ENCODE data around the gene LY6G6C.
A peak's percentile ranks its signal among the peaks of the same experiment; 100 is the strongest.

The LY6G6C gene

DNA sequence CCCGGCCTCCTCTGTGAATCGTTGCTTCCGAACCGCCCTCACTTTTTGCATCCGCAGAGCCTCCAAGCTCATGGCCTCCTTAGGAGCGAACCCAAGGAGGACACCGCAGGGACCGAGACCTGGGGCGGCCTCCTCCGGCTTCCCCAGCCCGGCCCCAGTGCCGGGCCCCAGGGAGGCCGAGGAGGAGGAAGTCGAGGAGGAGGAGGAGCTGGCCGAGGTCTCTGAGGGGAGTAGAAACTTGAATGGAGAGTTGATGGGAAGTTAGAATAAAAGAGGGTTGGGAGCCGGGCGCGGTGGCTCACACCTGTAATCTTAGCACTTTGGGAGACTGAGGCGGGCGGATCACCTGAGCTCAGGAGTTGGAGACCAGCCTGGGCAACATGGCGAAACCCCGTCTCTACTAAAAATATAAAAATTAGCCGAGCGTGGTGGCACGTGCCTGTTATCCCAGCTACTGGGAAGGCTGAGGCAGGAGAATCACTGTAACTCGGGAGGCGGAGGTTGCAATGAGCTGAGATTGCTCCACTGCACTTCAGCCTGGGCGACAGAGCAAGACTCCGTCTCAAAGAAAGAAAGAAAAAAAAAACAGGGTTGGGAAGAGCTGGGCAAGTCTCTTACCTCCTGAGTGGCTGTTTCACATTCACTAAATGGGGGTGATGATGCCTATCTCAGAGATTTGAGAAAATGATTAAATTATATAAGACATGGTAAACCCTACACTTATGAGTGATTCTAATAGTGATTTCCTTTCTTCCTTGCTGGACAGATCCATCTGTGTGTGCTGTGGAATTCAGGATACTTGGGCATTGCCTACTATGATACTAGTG lies 19.1 kb upstream of the LY6G6C start:
- no peak for DNase-seq

- peak; percentile 95 for DNase-seq
Measured at GRCh38 chr6:31739639-31740396, 18.3 kb upstream of the LY6G6C start, which contains the start of gene MSH5. MSH5 (plus strand) TSS chr6:31740005; CDS start chr6:31740467, 462 bp downstream.

- DNase-seq: peak; percentile 43
Measured at GRCh38 chr6:31737991-31738979, 16.7 kb upstream of the LY6G6C start.

GRCh38 chr6:31737315-31737990 lies 15.9 kb upstream of the LY6G6C start:
- DNase-seq: no peak

DNA sequence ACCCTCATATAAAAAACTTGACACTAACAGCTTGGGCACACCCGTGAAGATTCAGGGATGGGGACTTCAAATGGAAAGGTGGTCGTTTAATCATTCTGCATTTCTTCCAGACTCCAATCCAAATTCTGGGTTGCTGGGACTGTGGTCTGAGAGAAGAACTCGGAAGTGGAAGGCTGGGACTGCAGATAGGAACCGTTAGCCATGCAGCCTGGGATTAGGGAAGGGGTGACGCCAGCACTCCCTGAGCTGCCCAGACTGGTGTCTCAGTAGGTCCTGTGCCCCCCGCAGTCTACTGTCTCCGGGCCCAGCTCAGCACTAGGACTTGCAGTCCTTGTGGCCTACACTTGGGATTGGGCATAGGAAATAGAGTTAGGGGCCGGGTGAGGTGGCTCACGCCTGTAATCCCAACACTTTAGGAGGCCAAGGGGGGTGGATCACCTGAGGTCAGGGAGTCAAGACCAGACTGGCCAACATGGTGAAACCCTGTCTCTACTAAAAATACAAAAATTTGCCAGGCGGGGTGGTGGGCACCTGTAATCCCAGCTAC lies 15.3 kb upstream of the LY6G6C start:
- no peak for DNase-seq

DNA sequence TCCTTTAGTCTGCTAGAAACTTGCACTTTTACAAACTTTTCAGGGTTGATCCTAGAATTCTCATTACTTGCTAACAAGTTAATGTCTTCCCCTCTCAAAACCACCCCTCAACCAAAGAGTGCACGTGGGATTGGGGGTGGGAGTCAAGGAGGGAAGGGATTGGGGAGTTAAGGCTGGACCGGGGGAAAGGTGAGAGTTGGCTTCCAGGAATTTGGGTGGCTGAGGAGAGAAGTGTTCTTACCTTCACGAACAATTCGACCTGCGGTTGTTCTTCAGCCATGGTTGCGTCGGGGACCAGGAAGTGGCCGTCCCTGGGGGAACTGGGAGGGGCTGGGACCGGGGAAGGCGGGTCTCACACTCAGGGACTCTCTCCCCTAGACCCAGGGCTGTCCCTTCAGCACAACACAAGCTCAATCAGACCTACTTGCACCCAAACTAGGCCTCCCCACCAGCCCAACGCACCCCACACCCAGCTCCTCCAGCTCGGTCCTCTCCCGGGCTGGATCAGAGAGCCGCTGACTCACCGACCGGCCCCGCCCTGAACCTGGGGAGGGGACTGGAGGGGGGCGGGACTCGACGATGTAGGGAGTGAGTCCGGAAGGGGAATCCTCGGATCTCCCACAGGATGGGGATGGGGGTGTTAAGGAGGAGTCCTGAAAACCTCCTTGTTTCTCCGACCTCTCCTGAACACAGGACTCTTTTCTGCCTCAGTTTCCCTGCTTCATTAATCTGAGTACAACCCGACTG lies 14.6 kb upstream of the LY6G6C start, which contains the start of gene CLIC1:
CLIC1 (minus strand) TSS at position 510 of the 747 bp plus-strand sequence; CDS start at position 280, 230 bp downstream.
- peak; percentile 79 for DNase-seq

DNA sequence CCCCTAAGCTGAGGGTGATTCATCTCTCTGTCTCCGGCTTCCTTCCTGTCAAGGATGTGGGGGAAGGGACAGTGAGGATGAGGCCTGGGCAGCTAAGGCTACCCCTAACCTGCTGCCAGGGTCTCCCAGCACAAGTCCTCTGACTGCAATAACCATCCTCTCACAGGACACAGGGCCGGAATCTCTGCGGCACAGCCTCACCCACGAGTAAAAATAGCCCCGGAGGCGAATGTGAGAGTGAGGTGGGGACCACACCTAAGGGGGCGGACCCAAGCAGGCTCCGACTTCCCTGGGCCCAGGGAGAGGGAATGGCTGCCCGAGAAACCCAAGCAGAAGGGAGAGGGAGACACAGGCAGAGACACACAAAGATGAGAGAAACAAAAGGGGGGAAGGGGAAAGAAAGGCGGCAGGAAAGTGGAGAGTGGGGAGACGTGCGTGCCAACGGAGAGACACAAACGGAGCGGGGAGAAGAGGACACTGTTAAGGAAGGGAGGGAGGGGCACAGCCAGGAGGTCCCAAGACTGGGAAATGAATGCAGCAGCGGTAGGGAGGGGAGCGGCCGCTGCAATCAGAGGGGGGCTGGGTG lies 13.4 kb upstream of the LY6G6C start:
- peak; percentile 37 for DNase-seq

DNA sequence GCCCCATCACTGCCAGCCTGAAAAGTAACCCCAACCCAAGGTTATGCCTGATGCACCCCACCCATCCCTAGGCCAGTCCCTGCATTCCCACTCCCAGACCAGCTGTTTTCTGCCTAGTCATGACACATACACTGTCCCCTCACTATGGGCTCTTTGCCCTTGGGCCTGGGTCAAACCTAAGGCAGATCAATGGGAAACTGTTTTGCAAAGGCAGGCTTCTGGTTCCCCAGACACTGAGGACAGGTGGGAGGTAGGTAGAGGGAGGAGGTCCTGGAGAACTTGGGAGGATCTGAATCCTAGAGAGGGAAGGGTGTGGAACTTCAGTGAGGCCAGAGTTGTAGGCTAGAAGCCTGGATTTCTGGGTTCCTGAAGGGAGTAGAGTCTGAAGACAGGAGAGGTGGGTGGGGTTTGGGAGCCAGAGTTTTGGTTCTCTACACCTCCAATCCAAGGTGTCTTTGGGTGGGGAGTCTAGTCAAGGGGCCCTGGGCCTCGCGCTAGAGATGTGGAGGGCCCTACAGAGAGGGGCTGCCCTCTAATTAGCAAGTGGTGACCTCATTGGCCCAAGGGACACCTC lies 12.8 kb upstream of the LY6G6C start:
- DNase-seq: no peak

GRCh38 chr6:31733734-31734133 lies 12.2 kb upstream of the LY6G6C start:
- no peak for DNase-seq

DNA sequence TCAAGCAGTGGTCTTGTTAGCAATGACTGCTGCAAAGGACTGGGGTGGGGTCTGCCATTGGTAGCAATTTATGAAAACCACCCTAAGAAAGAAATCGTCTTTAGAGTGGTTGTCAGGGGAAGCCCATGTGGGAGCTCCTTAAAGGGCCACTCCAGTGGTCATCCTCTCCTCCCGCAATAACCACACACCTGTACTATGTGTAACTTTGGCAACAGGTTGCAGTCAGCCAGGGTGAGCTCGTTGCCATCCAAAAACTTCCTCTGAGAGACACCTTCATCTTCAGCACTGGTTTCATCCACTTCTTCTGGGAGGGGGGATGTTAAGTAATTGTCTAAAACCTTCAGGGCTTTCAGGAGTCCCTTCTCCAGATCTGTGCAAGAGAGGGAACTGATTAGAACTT lies 10.5 kb upstream of the LY6G6C start:
- no peak for DNase-seq

DNA sequence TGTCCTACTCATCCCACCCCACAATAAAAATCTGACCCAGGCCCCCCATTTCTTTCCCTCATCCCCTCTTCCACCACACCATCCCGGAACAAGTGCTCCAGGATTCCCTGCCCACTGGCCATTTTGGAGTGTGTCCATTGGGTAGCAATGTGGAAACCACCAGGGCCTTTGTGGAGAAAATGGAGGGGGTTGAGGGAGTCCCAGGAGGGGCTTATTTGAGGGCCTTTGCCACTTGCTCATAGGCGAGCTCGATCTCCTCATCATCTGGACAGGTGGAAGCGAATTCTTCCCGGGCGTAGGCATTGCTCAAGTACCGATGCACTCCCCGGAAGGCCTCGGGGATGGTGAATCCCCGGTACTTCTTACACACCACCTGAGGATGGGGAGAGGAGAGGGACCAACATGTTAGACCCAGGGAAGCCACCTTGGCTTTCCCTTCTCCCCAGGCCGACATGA lies 9.1 kb upstream of the LY6G6C start:
- no peak for DNase-seq

- peak; percentile 60 for DNase-seq
Measured at GRCh38 chr6:31729979-31730630, 8.6 kb upstream of the LY6G6C start.

DNA sequence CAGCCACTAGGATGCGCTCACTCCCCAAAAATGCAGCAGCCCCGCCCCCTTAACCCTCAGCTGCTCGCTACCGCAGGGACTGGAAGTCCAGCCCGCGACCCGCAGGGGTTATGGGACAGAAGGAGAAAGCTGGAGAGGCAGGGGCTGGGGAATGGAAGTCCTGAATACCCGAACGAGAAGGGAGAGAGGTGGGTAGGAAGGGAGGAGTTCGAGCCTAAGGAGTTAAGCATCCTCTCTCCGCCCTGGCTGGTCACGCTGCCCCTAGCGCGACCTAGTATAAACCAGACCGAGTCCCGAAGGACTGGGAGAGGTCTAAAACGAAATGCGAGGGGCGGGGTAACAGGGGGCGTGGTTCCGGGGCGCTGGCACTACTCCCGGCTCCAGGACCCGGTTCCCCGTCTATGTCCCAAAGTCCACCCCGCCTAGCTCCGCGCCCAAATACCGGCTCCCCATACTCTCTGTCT lies 8.0 kb upstream of the LY6G6C start:
- DNase-seq: peak; percentile 78

- no peak for DNase-seq
Measured at GRCh38 chr6:31728767-31729514, 7.4 kb upstream of the LY6G6C start, which contains the start of gene DDAH2. DDAH2 (minus strand) TSS chr6:31729299; CDS start chr6:31729161, 138 bp downstream.

DNA sequence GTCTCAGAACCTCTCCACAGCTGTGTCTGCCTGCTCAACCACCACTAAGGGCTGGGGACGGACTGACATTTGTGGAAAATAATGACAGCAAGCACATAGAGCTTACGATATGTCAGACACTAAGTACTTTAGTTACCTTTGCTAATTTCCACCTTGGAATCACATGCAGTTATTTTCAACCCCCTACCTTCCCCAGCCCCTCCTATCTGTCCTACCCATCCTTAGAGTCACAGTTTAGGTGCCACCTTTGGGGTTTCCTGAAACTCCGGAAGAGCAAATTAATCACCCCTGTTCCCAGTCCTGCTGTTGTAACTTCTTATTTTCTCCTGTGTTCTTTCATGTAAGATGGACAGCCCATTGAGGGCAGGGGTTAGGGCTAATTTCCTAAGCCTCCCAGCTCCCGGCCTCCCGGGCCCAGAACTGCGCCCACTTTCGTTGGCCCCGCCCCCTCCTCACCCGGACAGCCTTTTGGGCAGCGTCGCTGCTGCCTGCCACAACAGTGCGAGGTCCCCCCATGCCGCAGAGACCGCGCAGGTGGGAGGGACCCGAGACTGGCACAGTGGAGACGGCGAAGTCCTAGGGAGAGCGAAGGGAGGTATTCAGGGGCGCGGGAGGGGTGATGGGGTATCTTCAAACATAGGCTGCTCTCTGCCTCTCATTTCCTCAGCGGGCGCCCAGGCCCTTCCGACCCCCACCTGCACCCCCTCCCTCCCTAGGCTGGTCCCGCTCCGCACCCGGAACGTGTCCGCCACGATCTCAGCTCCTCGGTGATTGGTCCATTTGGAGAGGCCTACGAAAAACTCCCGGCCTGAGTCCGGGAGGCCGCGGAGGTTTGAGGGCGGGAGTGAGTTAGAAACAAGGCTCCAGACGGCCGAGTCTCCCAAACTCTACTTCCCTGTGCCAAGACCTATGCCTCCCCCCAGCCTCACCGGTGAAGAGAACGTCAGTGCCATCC lies 6.4 kb upstream of the LY6G6C start:
- no peak for DNase-seq

DNA sequence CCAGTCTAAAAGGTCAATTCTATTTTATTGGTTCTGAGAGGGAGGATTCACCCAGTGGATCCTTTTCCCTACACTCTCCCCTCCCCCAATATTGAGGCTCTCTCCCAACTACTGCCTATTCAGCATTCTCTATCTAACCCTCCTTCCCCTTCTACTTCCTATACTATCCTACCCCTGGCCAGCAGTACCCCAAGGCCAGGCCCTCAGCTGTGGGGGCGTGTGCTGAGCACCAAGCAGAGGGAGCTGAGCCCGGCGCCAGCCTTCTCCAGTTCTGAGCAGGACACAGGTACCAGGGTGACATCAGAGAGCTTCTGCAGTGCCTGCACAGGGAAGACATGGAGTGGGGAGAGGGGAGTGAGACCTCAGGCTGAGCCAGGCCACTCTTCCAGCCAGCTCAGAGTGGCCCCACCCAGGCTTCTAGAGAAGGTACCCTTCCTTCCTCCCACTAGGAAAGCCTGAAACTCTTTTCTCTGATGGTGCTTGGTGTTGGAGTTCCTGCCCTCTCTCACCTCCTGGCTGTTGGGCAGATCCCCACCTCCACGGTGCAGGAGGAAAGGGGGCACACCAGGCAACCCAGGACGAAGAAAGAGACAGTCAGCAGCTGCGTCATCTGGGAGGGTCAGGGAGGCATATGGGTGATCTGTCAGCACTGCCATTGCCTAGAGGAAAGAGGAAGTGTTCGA lies 5.6 kb upstream of the LY6G6C start:
- DNase-seq: no peak
